Midbrain (tissue), 1 donor: ENCODE data around the gene USH2A.
"Not testable (repeated sequence)": the region's sequence is repeated elsewhere in the genome, so short reads cannot be mapped to it uniquely, and the experiment has no call there.

Experiments used
- DNase-seq: peaks from one replicate; lab custom pipeline; 2025; lab: John Stamatoyannopoulos, UW

The USH2A gene

GRCh38 chr1:216193839-216194443 lies 229.3 kb downstream of the USH2A start:
- DNase-seq: no peak

GRCh38 chr1:216190438-216190837 lies 232.8 kb downstream of the USH2A start:
- no peak for DNase-seq

GRCh38 chr1:216186816-216187215 lies 236.4 kb downstream of the USH2A start:
- DNase-seq: no peak

GRCh38 chr1:216186141-216186540 lies 237.1 kb downstream of the USH2A start:
- no peak for DNase-seq

- DNase-seq: no peak
These were observed 239.0 kb downstream of the USH2A start for GRCh38 chr1:216184126-216184680.

GRCh38 chr1:216183454-216183853 lies 239.8 kb downstream of the USH2A start:
- no peak for DNase-seq

- DNase-seq: no peak
These were observed 240.2 kb downstream of the USH2A start for GRCh38 chr1:216183007-216183406.

GRCh38 chr1:216181590-216181989 lies 241.7 kb downstream of the USH2A start:
- DNase-seq: no peak

GRCh38 chr1:216178281-216178680 lies 245.0 kb downstream of the USH2A start:
- DNase-seq: no peak

GRCh38 chr1:216176970-216177369 lies 246.3 kb downstream of the USH2A start:
- DNase-seq: no peak

- DNase-seq: no peak
These were observed 247.5 kb downstream of the USH2A start for GRCh38 chr1:216175714-216176113.

GRCh38 chr1:216173376-216173995 lies 249.8 kb downstream of the USH2A start:
- no peak for DNase-seq

- no peak for DNase-seq
These were observed 253.9 kb downstream of the USH2A start for GRCh38 chr1:216169351-216169750.

- no peak for DNase-seq
These were observed 254.7 kb downstream of the USH2A start for GRCh38 chr1:216168546-216168945.

GRCh38 chr1:216154063-216154462 lies 269.2 kb downstream of the USH2A start:
- DNase-seq: no peak

- DNase-seq: no peak
These were observed 270.1 kb downstream of the USH2A start for GRCh38 chr1:216153130-216153529.

- not testable (repeated sequence) for DNase-seq
These were observed 277.7 kb downstream of the USH2A start for GRCh38 chr1:216145451-216146018.

- no peak for DNase-seq
These were observed 278.4 kb downstream of the USH2A start for GRCh38 chr1:216144661-216145450.

- DNase-seq: no peak
These were observed 280.3 kb downstream of the USH2A start for GRCh38 chr1:216142921-216143320.

- DNase-seq: no peak
These were observed 282.3 kb downstream of the USH2A start for GRCh38 chr1:216140730-216141524.

GRCh38 chr1:216124192-216124781 lies 299.0 kb downstream of the USH2A start:
- DNase-seq: no peak
